ENCODE results near the gene OR2M5. TPM values are rescaled to one million over a fixed set of nuclear protein-coding genes. Genes with fewer than 3 reads are reported as not detected.

OR2M5 gene
- total RNA-seq: not detected
- long read RNA-seq: 0 reads

- DNase-seq: no peak
- intact Hi-C loops (cut with micrococcal nuclease): no loop called here
- ATAC-seq: no peak
These were observed at the start of gene OR2M5 for GRCh38 chr1:248144513-248145198. Gene OR2M5 (plus strand): TSS chr1:248145148. CDS start chr1:248145148, 0 bp downstream.

DNA sequence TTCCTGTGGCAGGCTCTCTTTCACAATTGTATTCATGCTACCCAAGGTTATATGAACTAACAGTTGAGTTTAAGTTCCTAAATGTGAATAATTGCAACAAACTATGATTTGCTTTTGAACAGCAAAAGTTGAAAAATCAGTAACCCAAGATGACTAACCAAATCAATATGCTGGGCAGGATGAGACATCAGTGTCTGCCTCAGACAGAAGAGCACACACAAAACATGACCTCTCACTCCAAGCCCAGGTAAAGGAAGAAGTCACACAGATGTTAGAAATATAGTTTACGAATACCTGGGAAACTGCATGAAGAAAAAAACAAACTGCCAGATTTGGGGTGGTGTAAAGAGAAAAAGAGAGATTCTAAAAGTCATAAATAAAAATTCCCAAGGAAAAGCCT is 46.4 kb upstream of the OR2M5 start:
- intact Hi-C loops (cut with micrococcal nuclease): no loop called here
- ATAC-seq: no peak
- DNase-seq: no peak

GRCh38 chr1:248102847-248103246 is 42.1 kb upstream of the OR2M5 start:
- intact Hi-C loops (cut with micrococcal nuclease): no loop called here
- DNase-seq (no peak), ATAC-seq (no peak)

DNA sequence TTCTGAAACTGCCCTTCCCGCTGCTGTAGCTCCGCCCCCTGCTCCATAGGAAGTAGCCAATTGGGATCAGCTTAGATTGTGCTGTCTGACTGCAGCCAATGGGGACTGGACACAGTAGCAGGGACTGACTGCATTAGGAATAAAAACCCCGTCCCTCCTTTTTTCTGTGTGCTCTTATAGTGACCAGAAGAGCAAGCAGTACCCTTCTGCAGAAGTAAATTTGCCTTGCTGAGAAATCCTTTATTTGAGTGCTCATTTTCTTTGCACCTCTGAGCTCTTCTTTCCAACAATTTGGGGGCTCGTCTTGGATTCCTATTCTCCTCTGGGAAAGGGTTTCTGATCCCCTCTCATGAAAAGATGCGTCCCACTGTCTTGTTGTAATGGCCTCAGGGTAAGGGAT is 33.8 kb upstream of the OR2M5 start:
- intact Hi-C loops (cut with micrococcal nuclease): no loop called here
- ATAC-seq: no peak

DNA sequence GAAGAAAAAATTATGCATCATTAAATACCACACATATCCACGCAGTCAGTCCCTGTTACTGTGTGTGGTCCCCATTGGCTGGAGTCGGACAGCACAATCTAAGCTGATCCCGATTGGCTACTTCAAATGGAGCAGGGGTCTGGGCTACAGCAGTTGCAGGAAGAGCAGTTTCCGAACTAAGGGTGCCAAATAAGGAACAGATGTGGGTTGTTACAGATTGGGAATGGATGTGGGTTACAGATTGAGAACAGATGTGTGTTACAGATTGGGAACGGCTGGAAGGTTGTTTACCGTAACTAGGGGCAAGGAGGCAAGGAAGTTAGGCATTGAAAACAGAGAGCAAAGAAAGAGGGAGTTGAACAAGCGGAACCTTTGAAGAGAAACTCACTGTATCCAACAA is 30.1 kb upstream of the OR2M5 start:
- DNase-seq (no peak), ATAC-seq (no peak)
- intact Hi-C loops (cut with micrococcal nuclease): no loop called here

More for the DNA sequence above, 33.8 kb upstream of the OR2M5 start:
- DNase-seq: no peak

DNA sequence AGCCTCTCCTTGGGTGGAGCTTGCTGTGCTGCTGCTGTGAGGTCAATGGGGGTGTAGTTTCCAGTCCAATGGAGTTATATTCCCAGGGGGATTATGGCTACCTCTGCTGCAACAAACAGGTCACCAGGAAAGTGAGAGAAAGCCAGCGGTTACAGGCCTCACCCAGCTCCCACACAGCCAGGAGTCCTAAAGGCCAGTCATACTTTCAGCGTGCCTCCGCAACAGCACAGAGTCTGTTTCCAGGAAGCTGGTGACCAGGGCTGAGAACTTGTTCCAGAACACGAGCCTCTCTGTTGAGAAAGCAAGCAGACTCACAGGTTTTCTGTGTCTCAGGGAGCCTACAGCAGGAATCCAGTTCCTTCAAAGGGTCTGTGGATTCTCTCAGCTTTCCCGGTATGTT is 17.3 kb upstream of the OR2M5 start:
- ATAC-seq (no peak), DNase-seq (no peak)
- intact Hi-C loops (cut with micrococcal nuclease): no loop called here

DNA sequence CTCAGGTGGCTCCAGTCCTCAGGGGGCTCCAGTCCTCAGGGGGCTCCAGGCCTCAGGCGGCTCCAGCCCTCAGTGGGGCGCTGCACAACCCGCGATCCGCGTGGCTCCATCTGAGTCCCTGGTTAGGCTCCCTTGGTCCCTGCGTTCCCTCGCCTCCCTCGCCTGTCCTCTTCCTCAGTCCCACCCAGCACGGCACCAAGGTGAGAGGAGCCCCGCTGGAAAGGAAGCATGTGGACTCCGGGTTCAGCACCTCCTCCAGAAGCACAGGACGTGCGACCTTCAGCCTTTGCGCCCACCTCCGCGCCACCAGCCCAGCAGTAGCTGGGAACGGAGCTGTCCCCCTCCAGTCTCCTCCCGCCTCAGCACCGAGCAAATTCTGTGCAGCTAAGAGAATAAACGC is 8.1 kb upstream of the OR2M5 start:
- intact Hi-C loops (cut with micrococcal nuclease): no loop called here
- DNase-seq (no peak), ATAC-seq (no peak)

DNA sequence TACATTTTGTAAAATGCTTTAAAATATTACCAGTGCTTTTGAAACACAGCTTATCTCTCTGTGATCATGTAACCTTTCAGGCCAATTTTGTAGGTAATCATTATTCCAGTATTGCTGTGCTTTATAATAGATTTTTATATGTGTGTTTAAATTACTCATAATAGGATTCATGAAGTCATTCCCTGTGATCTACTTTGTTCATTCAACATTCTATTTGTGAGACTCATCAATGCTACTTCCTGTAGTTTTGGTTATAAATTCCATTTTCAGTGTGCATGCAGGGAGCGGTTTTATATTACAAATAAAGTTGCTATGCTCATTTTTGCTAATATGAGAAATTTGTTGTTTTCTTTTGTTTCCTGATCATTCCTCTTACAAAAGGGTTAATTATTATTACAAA is 4.1 kb upstream of the OR2M5 start:
- intact Hi-C loops (cut with micrococcal nuclease): no loop called here
- DNase-seq: no peak
- ATAC-seq: no peak

DNA sequence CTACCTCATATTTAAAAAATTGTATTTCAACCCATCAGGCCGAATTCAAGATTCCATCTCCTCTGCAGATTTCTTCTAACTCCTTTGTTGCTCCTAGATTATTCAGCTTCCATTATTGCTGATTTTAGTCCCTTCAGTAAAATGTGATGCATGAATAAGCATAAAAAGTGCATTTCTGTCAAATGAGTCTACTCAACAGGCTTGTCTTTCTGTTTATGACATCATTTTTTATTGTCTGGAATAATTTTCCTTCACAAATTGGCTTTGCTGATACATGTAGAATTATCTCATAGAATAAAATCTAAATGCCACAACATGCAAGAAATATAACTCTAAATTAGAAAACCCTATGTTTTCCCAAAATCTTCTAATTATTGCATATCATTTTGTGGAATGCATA is 1.6 kb upstream of the OR2M5 start:
- DNase-seq: no peak
- no peak for ATAC-seq

GRCh38 chr1:248152056-248152827 is 7.3 kb downstream of the OR2M5 start:
- intact Hi-C loops (cut with micrococcal nuclease): no loop called here
- no peak for ATAC-seq
- no peak for DNase-seq

More for the DNA sequence above, 1.6 kb upstream of the OR2M5 start:
- intact Hi-C loops (cut with micrococcal nuclease): no loop called here

- ATAC-seq (no peak), DNase-seq (no peak)
- intact Hi-C loops (cut with micrococcal nuclease): no loop called here
These were observed 11.0 kb downstream of the OR2M5 start for GRCh38 chr1:248155927-248156326.

GRCh38 chr1:248158758-248159157 is 13.8 kb downstream of the OR2M5 start:
- DNase-seq: no peak
- intact Hi-C loops (cut with micrococcal nuclease): no loop called here
- no peak for ATAC-seq

DNA sequence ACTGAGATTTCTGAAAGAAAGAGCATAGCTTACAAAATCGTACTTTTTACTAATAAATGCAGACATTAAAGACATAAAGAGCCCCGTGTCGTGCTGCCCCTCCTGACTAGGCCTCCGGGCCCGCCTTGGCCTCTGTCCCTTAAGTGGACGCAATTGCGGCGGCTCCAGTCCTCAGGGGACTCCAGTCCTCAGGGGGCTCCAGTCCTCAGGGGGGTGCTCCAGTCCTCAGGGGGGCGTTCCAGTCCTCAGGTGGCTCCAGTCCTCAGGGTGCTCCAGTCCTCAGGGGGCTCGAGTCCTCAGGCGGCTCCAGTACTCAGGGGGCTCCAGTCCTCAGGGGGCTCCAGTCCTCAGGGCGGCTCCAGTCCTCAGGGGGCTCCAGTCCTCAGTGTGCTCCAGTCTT is 19.1 kb downstream of the OR2M5 start:
- ATAC-seq: no peak
- intact Hi-C loops (cut with micrococcal nuclease): no loop called here

GRCh38 chr1:248165186-248165585 is 20.2 kb downstream of the OR2M5 start:
- DNase-seq (no peak), ATAC-seq (no peak)
- intact Hi-C loops (cut with micrococcal nuclease): no loop called here

More for the DNA sequence above, 19.1 kb downstream of the OR2M5 start:
- DNase-seq: no peak

DNA sequence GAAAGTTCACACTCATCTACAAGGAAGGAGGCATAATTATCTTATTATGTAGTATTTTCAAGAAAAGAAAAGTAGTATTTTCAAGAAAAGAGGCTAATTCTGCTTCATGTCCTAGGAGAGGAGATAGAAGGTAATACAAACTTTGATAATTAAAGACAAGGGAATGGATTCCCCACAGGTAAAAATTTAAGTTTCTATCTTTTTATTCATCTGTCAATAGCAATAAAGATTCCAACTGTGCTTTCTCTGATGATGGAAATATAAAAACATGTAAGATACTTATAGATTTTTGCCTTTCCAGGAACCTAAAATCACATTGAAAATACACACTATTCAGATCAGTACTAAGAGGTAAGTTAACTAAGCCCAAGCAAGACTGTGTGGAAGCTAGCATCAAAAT is 29.6 kb downstream of the OR2M5 start, which contains the start of gene OR2M2:
Gene OR2M2, plus strand, starts transcription at position 301 of the 400 bp plus-strand sequence. CDS start 5,165 bp downstream, outside the sequence.
- intact Hi-C loops (cut with micrococcal nuclease): no loop called here

DNA sequence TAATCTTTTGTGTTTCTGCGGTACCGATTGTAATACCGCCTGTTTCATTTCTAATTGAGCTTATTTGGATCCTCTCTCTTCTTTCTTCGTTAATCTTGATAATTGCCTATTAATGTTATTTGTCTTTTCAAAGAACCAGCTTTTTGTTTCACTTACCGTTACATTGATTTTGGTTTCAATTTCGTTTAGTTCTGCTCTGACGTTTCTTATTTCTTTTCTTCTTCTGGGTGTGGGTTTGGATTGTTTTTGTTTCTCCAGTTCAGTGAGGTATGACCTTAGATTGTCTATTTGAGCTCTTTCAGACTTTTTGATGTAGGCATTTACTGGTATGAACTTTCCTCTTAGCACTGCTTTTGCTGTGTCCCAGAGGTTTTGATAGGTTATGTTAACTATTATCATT is 39.0 kb downstream of the OR2M5 start:
- DNase-seq (no peak), ATAC-seq (no peak)
- intact Hi-C loops (cut with micrococcal nuclease): no loop called here

More for the DNA sequence above, 29.6 kb downstream of the OR2M5 start, which contains the start of gene OR2M2:
- no peak for ATAC-seq
- DNase-seq: no peak

DNA sequence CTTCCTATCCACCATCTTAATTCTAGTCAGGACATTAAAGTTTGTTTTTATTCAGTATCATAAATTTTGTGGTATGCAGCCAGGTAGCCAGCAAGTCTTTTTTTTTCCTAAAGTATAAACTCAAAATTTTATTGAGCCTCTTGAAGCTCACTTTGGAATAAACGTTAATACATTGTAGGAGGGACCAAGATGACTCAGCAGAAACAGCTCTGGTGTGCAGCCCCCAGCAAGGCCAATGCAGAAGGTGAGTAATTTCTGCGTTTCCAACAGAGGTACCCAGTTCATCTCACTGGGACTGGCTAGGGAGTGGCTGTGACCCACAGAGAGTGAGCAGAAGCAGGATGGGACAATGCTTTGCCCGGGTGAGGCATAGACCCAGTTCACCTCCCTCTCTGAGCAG is 42.4 kb downstream of the OR2M5 start:
- no peak for DNase-seq
- intact Hi-C loops (cut with micrococcal nuclease): no loop called here
- no peak for ATAC-seq

- intact Hi-C loops (cut with micrococcal nuclease): no loop called here
- DNase-seq: no peak
- no peak for ATAC-seq
These were observed 44.1 kb downstream of the OR2M5 start for GRCh38 chr1:248189026-248189425.

- ATAC-seq: no peak
- no peak for DNase-seq
- intact Hi-C loops (cut with micrococcal nuclease): no loop called here
These were observed 49.2 kb downstream of the OR2M5 start for GRCh38 chr1:248194117-248194516.
